Putamen (tissue), 1 donor: ENCODE data around the gene CTSL.
"Not testable (repeated sequence)": the region's sequence is repeated elsewhere in the genome, so short reads cannot be mapped to it uniquely, and the experiment has no call there.

Experiments
- DNase-seq: peaks from one replicate; pipeline ENCODE4 v3.0.0-alpha.2; 2016; ENCODE audit warnings: low spot score

The CTSL gene

DNA sequence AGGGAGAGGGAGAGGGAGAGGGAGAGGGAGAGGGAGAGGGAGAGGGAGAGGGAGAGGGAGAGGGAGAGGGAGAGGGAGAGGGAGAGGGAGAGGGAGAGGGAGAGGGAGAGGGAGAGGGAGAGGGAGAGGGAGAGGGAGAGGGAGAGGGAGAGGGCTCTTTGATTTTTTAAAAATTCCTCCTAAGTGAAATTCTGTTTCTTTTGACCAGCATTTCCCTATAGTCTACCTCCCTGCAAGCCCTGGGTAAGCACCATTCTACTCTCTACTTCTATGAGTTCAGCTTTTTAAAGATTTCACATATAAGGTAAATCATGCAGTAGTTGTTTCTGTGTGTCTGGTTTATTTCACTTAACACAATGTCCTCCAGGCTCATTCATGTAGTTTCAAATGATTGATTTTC lies 34.1 kb downstream of the CTSL start:
- not testable (repeated sequence) for DNase-seq

DNA sequence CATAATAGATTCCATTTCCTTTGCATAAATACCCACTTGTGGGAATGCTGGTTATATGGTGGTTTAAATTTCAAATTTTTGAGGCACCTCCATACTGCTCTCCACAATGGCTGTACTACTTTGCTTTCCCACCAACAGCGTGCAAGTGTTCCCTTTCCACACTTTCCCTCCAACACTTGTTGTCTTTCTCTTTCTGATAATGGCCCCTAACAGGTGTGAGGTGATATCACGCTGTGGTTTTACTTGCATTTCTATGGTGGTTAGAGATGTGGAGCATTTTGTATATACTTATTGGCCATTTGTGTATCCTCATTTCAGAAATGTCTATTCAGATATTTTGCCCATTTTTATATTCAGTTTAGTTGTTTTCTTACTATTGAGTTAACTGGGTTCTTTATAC lies 34.6 kb downstream of the CTSL start:
- DNase-seq = no peak

DNA sequence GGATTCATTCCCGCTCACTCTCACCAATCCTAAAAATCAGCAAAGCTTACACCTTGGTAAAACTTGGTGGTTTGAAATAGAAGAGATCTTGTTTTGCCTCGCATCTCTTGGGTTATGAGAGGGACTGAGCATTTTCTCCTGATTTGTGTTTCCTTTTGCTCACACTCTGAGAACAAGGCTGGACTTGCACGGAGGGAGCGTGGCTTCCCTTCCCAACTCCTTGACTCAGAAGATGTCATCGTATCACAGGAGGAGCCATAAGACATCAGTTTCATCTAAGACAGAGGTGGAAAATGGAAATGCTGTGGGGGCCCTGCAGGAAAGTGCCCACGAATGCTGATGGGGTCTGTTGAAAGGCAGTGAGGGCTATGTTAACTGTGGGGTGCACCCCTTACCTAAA lies 37.4 kb downstream of the CTSL start:
- no peak for DNase-seq

DNA sequence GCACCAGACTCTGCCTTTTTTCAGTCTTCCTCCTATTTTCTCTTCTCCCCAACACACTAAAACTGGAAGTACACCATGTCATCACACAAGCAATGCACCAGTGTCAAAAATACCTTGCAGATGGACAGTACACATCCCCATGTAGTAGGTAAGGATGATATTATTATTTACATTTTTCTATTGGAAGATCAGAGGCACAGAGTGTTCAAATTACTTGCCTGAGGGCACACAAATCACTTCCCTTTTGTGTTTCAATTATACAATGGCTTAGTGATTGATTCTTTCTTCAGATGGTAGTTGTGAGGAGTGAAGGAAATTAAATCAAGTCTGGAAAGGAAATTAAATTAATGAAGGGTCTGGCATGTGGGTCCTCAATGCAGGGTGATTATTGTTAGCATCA lies 39.6 kb downstream of the CTSL start:
- no peak for DNase-seq

- no peak for DNase-seq
Measured at GRCh38 chr9:87766697-87767096, 40.8 kb downstream of the CTSL start.

DNA sequence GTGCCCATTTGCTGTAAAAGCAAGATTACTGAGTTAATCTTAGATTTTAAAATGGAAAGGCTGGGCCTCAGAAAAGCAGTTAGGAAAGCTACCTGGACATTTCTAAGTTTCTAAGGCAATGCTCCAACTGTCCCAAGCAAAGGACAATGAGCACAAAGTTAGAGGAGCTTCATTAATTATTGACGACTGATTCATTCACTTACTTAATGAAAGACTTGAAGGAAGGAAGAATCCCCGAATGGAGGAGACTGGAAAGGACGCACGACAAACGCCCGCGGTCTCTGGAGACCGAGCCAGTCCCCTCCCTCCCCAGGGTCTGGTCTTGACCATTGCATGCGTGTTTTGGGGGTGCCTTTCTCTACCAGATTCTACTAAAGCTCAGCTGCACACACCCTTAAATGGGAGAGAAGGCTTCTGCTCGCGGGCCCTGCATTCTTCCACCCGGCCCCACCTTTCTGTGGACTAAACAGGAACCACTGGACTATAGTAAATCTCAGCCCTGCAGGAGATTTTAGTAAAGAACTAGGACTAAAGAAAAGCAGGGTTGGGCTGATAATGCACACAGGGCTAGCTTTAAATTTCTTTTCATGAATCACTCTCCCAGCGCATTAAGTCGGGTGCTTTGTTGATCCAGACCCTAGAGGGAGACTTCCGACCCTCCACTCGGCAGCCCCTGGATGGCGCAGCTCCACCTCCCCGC lies 44.8 kb downstream of the CTSL start:
- DNase-seq = no peak

GRCh38 chr9:87771316-87772006 lies 45.5 kb downstream of the CTSL start:
- no peak for DNase-seq

DNA sequence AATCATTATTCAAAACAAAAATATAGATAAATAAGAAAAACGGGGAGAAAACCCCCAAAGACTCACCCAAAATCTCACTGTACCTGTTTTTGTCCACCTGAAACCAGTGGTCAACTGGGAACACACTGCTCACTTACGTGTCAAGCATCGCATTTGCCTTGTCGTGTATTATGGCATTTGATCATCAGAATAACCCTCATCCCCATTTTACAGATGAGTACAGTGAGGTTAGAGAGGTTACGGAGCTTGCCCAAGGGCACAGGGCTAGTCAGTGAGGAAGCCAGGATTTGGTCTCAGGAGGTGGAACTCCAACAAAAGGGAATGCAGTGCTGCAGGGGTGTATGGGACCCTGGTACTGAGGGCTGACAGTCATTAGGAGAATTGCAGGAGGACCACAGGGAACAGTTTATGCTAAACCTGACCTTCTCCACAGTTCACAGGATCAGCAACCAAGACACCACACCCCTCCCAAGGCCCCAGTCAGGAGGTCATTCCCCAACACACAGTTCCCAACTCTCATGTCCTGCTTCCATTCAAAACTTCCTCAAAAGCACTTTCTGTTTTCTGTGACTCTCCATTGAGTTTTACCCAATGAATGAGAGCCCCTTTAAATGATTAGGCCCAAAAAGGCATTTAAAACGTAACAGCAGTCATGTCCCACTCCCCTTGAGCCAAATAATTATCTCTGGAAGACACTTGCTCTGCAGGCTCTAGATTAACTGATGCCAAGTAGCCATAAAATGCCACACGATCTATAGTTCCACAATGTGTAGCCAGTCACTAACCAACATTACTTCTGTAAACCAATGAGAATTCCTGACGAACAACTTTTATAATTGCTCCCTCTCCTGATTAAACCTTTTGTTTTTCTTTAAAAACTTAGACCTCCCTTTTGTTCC lies 50.8 kb downstream of the CTSL start:
- DNase-seq = no peak

DNA sequence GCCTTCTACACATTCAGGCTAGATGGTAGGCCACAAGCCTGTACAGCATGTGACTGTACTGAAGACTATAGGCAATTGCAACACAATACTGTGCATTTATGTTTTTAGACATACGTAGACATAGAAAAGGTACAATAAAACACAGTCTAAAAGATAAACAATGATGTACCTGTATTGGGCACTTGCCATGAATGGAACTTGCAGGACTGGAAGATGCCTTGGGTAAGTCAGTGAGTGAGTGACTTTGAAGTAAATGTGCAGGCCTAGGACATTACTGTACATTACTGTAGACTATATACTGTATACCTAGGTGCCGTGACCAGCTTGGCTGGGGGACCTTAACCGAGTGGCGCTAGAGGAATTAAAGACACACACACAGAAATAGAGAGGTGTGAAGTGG lies 53.1 kb downstream of the CTSL start:
- no peak for DNase-seq
